ENCODE results near the gene TNFRSF1A.

TNFRSF1A gene

DNA sequence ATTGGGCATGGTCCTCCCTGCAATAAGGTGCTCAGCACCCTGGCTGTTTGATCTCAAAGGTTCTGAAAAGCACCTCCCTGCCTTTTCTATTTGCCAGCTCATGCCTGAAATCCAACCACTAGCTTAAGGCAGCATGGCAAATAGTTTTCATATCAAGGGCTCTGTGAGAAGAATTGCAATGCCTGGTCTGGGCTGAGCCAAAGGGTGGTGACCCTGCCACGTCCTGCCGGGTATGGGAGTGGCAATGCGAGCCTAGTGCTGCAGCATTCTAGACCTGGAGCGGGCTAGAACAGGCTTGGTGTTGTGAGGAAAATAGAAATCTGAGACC is 35.8 kb upstream of the TNFRSF1A start:
- H3K4me3 ChIP-seq (ENCODE audit: low read depth, low read length): no peak overlapping the region
- TF ChIP-seq, protein P1, sequence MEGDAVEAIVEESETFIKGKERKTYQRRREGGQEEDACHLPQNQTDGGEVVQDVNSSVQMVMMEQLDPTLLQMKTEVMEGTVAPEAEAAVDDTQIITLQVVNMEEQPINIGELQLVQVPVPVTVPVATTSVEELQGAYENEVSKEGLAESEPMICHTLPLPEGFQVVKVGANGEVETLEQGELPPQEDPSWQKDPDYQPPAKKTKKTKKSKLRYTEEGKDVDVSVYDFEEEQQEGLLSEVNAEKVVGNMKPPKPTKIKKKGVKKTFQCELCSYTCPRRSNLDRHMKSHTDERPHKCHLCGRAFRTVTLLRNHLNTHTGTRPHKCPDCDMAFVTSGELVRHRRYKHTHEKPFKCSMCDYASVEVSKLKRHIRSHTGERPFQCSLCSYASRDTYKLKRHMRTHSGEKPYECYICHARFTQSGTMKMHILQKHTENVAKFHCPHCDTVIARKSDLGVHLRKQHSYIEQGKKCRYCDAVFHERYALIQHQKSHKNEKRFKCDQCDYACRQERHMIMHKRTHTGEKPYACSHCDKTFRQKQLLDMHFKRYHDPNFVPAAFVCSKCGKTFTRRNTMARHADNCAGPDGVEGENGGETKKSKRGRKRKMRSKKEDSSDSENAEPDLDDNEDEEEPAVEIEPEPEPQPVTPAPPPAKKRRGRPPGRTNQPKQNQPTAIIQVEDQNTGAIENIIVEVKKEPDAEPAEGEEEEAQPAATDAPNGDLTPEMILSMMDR (IDR thresholded peaks at IDR 0.05; ENCODE audit: low read depth, low read length): no peak

DNA sequence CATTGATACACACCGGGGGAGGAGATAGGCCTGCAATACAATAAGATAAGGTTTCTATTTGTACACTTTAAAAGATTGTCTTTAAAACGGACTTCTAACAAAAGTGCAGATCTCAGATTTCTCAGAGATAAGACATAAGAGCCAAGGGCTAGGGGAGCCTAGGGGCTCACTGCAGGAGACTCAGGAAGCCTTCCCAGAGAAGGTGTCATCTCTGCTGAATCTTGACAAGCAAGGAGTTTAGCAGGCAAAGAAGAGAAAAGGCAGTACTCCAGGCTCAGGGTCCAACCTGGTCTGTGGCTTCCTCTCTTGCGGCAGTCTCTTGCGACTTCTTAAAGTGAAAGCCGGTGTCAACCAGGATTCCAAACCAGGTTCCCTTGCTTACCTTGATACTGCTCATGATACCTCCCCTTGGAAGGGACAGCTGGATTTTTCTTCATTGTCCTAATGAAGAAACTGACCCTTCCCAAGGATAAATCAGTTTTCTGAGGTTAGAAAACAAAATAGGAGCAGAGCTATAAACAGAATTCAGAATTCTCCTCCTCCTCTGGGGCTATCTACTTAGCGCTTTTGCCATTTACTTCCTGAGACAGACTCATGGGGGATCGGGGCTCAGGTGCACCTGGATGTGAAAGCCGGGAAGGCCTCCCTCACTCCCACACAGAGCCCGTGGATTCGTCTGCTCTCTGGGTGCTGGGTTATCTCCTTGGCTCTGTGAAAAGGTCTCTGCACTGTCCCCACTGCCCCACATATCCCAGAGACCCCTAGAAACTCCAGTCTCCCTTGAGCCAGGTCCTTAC is 35.2 kb upstream of the TNFRSF1A start:
- TF ChIP-seq, protein P1 (IDR thresholded peaks at IDR 0.05; ENCODE audit: low read depth, low read length): no peak
- no peak overlapping the region for H3K4me3 ChIP-seq (ENCODE audit: low read depth, low read length)

DNA sequence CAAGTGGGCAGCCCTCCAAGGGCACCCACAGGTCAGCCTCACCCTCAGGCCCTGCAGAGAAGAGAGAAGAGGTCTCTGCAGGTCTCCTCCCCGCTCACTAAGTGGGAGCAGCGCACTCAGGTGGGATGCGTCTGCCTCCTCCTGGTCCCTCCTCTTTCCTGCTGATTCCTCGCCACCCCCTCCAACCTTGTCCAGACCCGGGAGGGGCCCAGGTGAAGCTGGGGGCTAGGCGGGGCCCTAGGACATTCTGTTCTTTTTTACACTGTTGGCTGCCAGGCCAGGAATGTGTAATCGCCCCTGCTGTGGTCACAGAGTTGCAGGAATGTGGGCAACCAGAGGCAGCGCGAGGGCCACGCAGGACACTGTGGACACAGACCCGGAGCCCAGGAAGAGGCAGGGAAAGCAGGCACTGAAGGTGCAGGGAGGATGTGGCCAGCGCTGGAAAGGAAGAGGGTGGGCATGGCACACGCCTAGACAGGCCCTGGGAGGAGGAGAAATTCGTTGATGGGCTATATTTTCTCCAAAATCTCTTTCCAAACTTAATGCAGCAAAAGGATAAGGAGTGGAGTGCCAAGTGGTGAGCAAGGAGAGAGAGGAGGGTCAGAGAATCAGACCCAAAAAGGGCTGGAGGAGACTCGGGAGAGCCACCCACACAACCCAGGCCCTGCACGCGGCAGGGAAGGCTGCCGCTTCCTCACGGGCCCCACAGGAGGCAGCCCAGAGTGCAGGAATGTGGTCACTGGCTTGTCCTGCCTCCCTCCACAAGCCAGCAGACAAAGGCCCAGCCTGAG is 34.4 kb upstream of the TNFRSF1A start:
- H3K4me3 ChIP-seq (ENCODE audit: low read depth, low read length): no peak overlapping the region
- TF ChIP-seq, protein P1 (IDR thresholded peaks at IDR 0.05; ENCODE audit: low read depth, low read length): peak; percentile 59

DNA sequence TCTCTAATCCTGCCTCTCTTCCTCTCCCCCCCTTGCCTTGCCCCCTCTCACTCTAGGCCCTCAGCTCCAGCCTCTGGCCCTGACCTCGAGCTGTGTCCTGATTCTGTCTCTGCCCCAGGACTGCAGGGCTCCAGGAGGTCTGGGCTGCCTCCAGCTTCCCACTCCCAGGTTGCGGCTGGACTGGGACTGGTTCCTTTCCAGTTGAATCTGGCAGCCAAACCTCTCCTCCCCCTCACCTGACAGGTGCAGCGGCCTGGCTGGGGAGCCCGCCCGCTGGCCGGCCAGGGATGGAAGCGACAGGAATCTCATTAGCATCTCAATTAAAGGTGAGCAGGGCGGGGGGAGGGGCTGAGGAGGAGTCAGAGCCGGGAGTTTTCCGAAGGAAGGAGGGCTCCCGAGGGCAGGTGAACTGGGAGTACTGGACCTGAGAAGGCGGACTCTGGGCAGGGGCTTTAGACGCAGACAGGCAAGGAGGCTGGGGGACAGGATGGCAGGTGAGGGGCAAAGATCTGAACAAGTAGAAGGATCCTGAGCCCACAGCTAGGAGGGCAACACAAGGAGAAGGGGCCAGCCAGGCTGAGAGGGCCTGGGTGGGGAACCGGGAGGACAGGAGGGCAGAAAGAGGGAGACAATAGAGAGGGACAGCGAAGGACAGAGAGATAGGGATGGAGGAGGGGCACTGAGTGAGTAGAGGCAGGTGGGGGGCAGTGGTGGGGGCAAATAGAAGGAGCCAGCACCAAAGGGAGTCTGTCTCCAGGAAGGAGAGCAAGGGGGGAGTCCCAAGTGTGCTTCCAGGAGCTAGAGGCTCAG is 33.6 kb upstream of the TNFRSF1A start, which contains the start of gene SCNN1A:
Gene SCNN1A, minus strand, starts transcription at position 295 of the 810 bp plus-strand sequence. CDS start 780 bp downstream, outside the sequence.
- TF ChIP-seq, protein P1 (IDR thresholded peaks at IDR 0.05; ENCODE audit: low read depth, low read length): no peak
- no peak within 1 kb of the TSS for H3K4me3 ChIP-seq (ENCODE audit: low read depth, low read length)

DNA sequence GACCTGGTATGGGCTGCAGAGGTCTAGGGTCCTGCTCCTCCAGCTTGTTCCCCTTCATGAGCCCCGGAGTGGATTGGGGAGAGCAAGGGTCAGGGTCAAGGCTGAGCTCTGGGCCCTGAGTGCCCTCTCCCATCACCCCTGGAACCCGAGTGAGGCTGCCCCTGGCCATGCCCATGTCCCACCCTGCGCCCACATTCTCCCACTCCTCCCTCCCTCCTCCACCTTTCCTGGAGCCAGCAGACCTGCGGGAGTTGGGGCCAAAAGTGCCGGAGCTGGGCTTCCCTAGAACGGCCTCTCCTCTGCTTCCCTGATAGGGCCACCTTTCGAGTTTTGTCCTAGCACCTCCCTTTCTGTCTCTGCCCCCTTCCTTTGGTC is 32.9 kb upstream of the TNFRSF1A start:
- no peak overlapping the region for H3K4me3 ChIP-seq (ENCODE audit: low read depth, low read length)
- TF ChIP-seq, protein P1 (IDR thresholded peaks at IDR 0.05; ENCODE audit: low read depth, low read length): no peak

DNA sequence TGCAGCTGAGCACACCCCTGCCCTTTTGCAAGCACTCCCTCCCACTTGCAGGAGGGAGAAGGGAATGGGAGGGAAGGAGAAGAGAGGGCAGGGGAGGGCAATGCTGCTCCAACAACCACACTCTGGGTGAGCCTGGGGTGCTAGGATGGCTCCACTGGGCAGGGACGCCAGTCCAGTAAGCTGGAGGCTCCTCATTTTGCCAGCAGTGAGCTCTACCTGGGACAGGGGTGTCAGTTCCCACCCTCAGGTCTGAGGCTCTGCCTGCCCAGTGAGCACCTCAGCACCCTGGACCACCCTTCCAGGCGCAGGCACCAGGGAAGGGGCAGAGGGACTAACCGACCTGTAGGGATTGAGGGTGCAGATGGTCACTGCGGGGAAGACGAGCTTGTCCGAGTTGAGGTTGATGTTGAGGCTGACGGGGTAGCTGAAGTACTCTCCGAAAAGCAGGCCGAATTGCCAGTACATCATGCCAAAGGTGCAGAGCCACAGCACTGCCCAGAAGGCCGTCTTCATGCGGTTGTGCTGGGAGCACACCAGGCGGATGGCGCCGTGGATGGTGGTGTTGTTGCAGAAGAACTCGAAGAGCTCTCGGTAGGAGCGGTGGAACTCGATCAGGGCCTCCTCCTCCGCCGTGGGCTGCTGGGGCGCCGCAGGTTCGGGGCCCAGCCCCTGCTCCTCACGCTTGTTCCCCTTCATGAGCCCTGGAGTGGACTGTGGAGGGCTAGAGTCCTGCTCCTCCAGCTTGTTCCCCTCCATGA is 32.3 kb upstream of the TNFRSF1A start:
- no peak overlapping the region for H3K4me3 ChIP-seq (ENCODE audit: low read depth, low read length)
- TF ChIP-seq, protein P1 (IDR thresholded peaks at IDR 0.05; ENCODE audit: low read depth, low read length): no peak

Measured in WI38 (cell line).